ENCODE results near the gene DLX4.

DLX4 gene

GRCh38 chr17:49990921-49991320 is 21.9 kb downstream of the DLX4 start:
- Histone ChIP-seq H3K27me3 (ENCODE audit: insufficient read depth, low read length, poor library complexity) (peaks cover 60% of the 10 kb centered on the region), H3K36me3 (ENCODE audit: insufficient read depth, low read length) (no peaks in the 10 kb centered on the region), H3K9me3 (ENCODE audit: insufficient read depth, low read length, severe bottlenecking) (no peaks in the 10 kb centered on the region), H3K27ac (ENCODE audit: low read length) (no peak overlapping the region), H3K4me1 (ENCODE audit: insufficient read depth, low read length) (no peaks in the 10 kb centered on the region), H4K20me1 (ENCODE audit: insufficient read depth, low read length) (peaks cover 25% of the 10 kb centered on the region), H3K4me2 (ENCODE audit: insufficient read depth, low read length) (no peak overlapping the region), H3K4me3 (ENCODE audit: low read depth in 1 of 2, low read length in 2 of 2) (no peak overlapping the region), H3K79me2 (ENCODE audit: insufficient read depth, low read length) (no peaks in the 10 kb centered on the region), H2AFZ (ENCODE audit: low read depth, low read length) (no peak overlapping the region), H3K9ac (ENCODE audit: low read depth, low read length) (no peak overlapping the region)
- no peak for TF ChIP-seq EZH2 (IDR thresholded peaks at IDR 0.05; ENCODE audit: borderline replicate concordance, low read depth, low read length, severe bottlenecking)
- TF ChIP-seq CTCF (IDR thresholded peaks at IDR 0.05; ENCODE audit: borderline replicate concordance, extremely low read depth, low read length, poor library complexity, severe bottlenecking): no peak
- DNase-seq (no peak), ATAC-seq (ENCODE audit: insufficient read depth, low read depth) (no peak)

- Histone ChIP-seq H3K36me3 (ENCODE audit: insufficient read depth, low read length) (no peaks in the 10 kb centered on the region), H3K27ac (ENCODE audit: low read length) (no peak overlapping the region), H3K9ac (ENCODE audit: low read depth, low read length) (no peak overlapping the region), H3K9me3 (ENCODE audit: insufficient read depth, low read length, severe bottlenecking) (no peaks in the 10 kb centered on the region), H2AFZ (ENCODE audit: low read depth, low read length) (no peak overlapping the region), H3K4me2 (ENCODE audit: insufficient read depth, low read length) (no peak overlapping the region), H3K4me1 (ENCODE audit: insufficient read depth, low read length) (peaks cover 3% of the 10 kb centered on the region), H4K20me1 (ENCODE audit: insufficient read depth, low read length) (peaks cover 23% of the 10 kb centered on the region), H3K27me3 (ENCODE audit: insufficient read depth, low read length, poor library complexity) (peaks cover 61% of the 10 kb centered on the region), H3K4me3 (ENCODE audit: low read depth in 1 of 2, low read length in 2 of 2) (no peak overlapping the region), H3K79me2 (ENCODE audit: insufficient read depth, low read length) (no peaks in the 10 kb centered on the region)
- TF ChIP-seq EZH2 (IDR thresholded peaks at IDR 0.05; ENCODE audit: borderline replicate concordance, low read depth, low read length, severe bottlenecking): no peak
- TF ChIP-seq CTCF (IDR thresholded peaks at IDR 0.05; ENCODE audit: borderline replicate concordance, extremely low read depth, low read length, poor library complexity, severe bottlenecking): no peak
- DNase-seq: no peak
- ATAC-seq (ENCODE audit: insufficient read depth, low read depth): no peak
These were observed 22.4 kb downstream of the DLX4 start for GRCh38 chr17:49991409-49991808.

DNA sequence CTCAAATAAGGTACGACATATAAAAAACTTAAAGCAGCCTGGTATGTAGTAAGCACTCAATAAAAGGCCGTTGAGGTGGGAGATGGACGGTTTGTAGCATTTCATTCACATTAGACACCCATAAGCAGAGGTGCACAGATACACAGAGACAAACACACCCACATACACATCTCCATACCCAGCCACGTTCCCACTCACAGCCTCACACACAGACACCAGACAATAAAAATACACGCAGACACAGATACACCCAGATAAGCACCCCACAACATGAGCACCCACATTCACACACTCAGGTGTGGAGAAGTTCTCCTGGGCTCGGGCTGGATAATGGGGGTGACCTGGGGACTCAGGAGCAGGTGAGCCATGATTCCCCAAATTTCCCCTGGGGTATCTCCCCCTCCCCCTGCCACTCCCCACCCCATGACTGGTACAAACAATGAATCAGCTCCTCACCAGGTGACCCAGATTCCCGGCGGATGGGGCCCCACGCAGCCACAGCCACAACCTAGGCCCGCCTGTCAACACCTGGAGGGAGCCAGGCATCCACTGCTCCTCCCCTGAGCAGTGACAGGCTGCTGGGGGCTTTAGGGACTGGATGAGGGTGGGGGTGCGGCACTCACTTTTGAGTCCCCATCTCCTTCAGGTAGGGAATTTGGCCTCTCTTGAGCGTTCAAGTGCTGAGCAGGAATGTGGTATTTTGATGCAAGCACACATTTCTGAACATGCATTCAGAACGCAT is 23.4 kb downstream of the DLX4 start:
- H3K27me3 ChIP-seq (ENCODE audit: insufficient read depth, low read length, poor library complexity): peaks cover 61% of the 10 kb centered on the region
- peaks cover 16% of the 10 kb centered on the region for H4K20me1 ChIP-seq (ENCODE audit: insufficient read depth, low read length)
- H2AFZ ChIP-seq (ENCODE audit: low read depth, low read length): no peak overlapping the region
- H3K9me3 ChIP-seq (ENCODE audit: insufficient read depth, low read length, severe bottlenecking): no peaks in the 10 kb centered on the region
- H3K36me3 ChIP-seq (ENCODE audit: insufficient read depth, low read length): no peaks in the 10 kb centered on the region
- no peak for ATAC-seq (ENCODE audit: insufficient read depth, low read depth)
- H3K4me3 ChIP-seq (ENCODE audit: low read depth in 1 of 2, low read length in 2 of 2): no peak overlapping the region
- TF ChIP-seq CTCF (IDR thresholded peaks at IDR 0.05; ENCODE audit: borderline replicate concordance, extremely low read depth, low read length, poor library complexity, severe bottlenecking): no peak
- no peak for TF ChIP-seq EZH2 (IDR thresholded peaks at IDR 0.05; ENCODE audit: borderline replicate concordance, low read depth, low read length, severe bottlenecking)
- H3K79me2 ChIP-seq (ENCODE audit: insufficient read depth, low read length): no peaks in the 10 kb centered on the region
- peaks cover 10% of the 10 kb centered on the region for H3K4me1 ChIP-seq (ENCODE audit: insufficient read depth, low read length)
- no peak overlapping the region for H3K9ac ChIP-seq (ENCODE audit: low read depth, low read length)
- H3K27ac ChIP-seq (ENCODE audit: low read length): no peak overlapping the region
- no peak for DNase-seq
- H3K4me2 ChIP-seq (ENCODE audit: insufficient read depth, low read length): no peak overlapping the region
